ENCODE data around the gene ADM5. TPM values are rescaled to one million over a fixed set of nuclear protein-coding genes. Genes with fewer than 3 reads are reported as not detected.

ADM5 gene
- total and polyA plus RNA-seq, 7 donors = 0.38 to 1.5 (median 0.58) TPM

DNA sequence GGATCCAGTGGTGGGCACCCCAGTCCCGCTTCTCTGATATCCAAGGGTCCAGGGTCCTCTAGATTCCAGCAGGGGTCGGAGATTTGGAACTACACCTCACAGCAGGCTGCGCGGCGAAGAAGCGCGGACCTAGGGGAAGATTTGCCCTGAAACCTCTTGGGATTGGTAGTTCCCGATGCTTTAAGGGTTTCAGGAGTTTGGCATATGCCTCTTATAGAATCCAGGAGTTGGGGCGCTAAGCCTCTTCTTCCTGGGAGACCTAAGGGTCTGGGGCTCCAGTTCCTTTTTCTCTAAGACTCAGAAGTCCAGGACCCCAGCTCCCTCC lies 23.3 kb upstream of the ADM5 start:
- DNase-seq (no peak), ATAC-seq (no peak)
- H3K4me1 ChIP-seq = peaks cover 8% of the 10 kb centered on the region
- peaks cover 0 to 35% of the 10 kb centered on the region in 2 donors for H3K36me3 ChIP-seq (ENCODE audit: insufficient read depth in 1 of 2, low read depth in 1 of 2)
- intact Hi-C loops (cut with DNase I) = no loop called here
- H3K27ac ChIP-seq = peak overlapping the region; percentile 49
- peak overlapping the region; percentile 70 for H3K4me3 ChIP-seq
- H3K27me3 ChIP-seq (ENCODE audit: insufficient read depth in 3 of 3, low read length in 2 of 3) = no peaks in the 10 kb centered on the region
- TF ChIP-seq, protein P1, sequence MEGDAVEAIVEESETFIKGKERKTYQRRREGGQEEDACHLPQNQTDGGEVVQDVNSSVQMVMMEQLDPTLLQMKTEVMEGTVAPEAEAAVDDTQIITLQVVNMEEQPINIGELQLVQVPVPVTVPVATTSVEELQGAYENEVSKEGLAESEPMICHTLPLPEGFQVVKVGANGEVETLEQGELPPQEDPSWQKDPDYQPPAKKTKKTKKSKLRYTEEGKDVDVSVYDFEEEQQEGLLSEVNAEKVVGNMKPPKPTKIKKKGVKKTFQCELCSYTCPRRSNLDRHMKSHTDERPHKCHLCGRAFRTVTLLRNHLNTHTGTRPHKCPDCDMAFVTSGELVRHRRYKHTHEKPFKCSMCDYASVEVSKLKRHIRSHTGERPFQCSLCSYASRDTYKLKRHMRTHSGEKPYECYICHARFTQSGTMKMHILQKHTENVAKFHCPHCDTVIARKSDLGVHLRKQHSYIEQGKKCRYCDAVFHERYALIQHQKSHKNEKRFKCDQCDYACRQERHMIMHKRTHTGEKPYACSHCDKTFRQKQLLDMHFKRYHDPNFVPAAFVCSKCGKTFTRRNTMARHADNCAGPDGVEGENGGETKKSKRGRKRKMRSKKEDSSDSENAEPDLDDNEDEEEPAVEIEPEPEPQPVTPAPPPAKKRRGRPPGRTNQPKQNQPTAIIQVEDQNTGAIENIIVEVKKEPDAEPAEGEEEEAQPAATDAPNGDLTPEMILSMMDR (IDR thresholded peaks at IDR 0.05) = peak; percentile 3
- WGBS, 3 donors = 0 to 2% (median 1%) methylated on average over 9 of the region's 9 CpGs
- H3K9me3 ChIP-seq = no peaks in the 10 kb centered on the region

DNA sequence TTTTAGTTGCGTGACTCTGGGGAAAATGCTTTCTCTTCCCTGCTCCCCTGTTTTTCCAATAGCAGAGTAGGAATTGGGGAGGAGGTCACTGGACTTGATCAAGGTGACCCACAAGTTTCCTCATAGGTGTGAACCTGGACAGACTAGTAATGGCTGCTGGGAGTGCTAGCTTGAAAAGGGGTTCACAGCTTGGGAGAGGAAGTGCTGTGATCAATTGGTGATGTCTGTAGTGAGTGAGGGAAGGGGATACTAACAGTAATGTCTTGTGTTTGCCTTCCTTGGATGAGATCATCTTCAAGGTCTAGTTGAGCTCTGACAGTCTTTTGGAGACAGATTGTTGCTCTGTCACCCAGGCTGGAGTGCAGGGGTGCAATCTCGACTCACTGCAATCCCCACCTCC lies 21.9 kb upstream of the ADM5 start:
- H3K4me1 ChIP-seq = peaks cover 13% of the 10 kb centered on the region
- H3K27me3 ChIP-seq (ENCODE audit: insufficient read depth in 3 of 3, low read length in 2 of 3) = no peaks in the 10 kb centered on the region
- DNase-seq (no peak), ATAC-seq (no peak)
- H3K36me3 ChIP-seq (ENCODE audit: insufficient read depth in 1 of 2, low read depth in 1 of 2) = peaks cover 0 to 24% of the 10 kb centered on the region in 2 donors
- no peaks in the 10 kb centered on the region for H3K9me3 ChIP-seq
- 88 to 93% (median 91%) methylated on average over 2 of the region's 2 CpGs for WGBS, 3 donors
- intact Hi-C loops (cut with DNase I) = no loop called here
- TF ChIP-seq, protein P1 (IDR thresholded peaks at IDR 0.05) = no peak
- H3K27ac ChIP-seq = no peak overlapping the region
- no peak overlapping the region for H3K4me3 ChIP-seq

DNA sequence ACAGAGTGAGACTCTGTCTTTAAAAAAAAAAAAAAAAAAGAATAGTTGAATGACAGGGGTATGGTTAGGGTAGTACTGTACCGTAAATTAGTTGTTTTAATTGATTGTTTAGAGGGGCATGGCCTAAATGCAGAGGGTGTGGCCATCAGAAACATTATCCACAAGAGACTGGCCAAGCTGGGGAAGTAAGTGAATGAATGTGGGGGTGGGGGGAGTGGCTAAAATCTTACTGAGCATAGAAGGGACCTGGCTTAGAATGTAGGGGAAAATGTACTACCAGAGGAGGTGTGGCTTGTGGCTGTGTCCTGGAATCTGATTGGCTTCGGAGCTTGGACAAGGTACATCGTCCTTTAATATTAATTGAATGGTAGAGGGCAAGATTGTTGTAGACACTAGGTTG lies 19.9 kb upstream of the ADM5 start:
- DNase-seq (no peak), ATAC-seq (no peak)
- Histone ChIP-seq H3K27ac (no peak overlapping the region), H3K9me3 (no peaks in the 10 kb centered on the region), H3K36me3 (ENCODE audit: insufficient read depth in 1 of 2, low read depth in 1 of 2) (peaks cover 0 to 19% of the 10 kb centered on the region in 2 donors), H3K4me1 (peaks cover 9% of the 10 kb centered on the region), H3K4me3 (no peak overlapping the region), H3K27me3 (ENCODE audit: insufficient read depth in 3 of 3, low read length in 2 of 3) (no peaks in the 10 kb centered on the region)
- intact Hi-C loops (cut with DNase I) = no loop called here
- TF ChIP-seq, protein P1 (IDR thresholded peaks at IDR 0.05) = no peak
- WGBS, 3 donors = 89 to 98% (median 89%) methylated on average over 3 of the region's 3 CpGs

GRCh38 chr19:49672131-49672919 lies 17.1 kb upstream of the ADM5 start:
- DNase-seq = peak; percentile 80 to 89
- intact Hi-C loops (cut with DNase I) = loop anchor here in 1 of 2 donors (10.0 kb wide), 1 partner anchor 98 kb away; no protein-coding TSS in a partner anchor
- H3K4me1 ChIP-seq = peaks cover 10% of the 10 kb centered on the region
- ATAC-seq = peak; percentile 16 to 30 (median 21)
- 19 to 26% (median 21%) methylated on average over 28 of the region's 28 CpGs for WGBS, 3 donors
- peaks cover 0 to 19% of the 10 kb centered on the region in 2 donors for H3K36me3 ChIP-seq (ENCODE audit: insufficient read depth in 1 of 2, low read depth in 1 of 2)
- TF ChIP-seq, protein P1 (IDR thresholded peaks at IDR 0.05) = peak; percentile 88
- H3K27me3 ChIP-seq (ENCODE audit: insufficient read depth in 3 of 3, low read length in 2 of 3) = no peaks in the 10 kb centered on the region
- peak overlapping the region; percentile 69 for H3K27ac ChIP-seq
- no peaks in the 10 kb centered on the region for H3K9me3 ChIP-seq
- H3K4me3 ChIP-seq = no peak overlapping the region

All from psoas muscle (tissue), 8 donors.